AG04450 (cell line): ENCODE measurements around the gene GAREM1. TPM values are rescaled to one million over a fixed set of nuclear protein-coding genes. Genes with fewer than 3 reads are reported as not detected.

Experiments used
- CTCF ChIA-PET: fragments of 300-600, 350-600 bp; formaldehyde crosslinking; extraction: SDS; loops from one replicate; lab custom pipeline; 2022; ENCODE audit warnings: antibody characterized with exemption, inconsistent platforms; lab: Charles Lee
- POLR2A ChIA-PET: fragments of 350-600 bp; formaldehyde crosslinking; extraction: SDS; loops from one replicate; lab custom pipeline; 2021; ENCODE audit warnings: antibody characterized with exemption, inconsistent platforms; lab: Yijun Ruan, JAX
- DNase-seq: peaks from one replicate; pipeline ENCODE4 v3.0.0-alpha.2; 2011; ENCODE audit warnings: low read depth, low spot score
- H3K27ac ChIP-seq: one replicate; pipeline ENCODE4 v1.5.1; 2012; ENCODE audit warnings: low read depth, low read length, control low read depth
- H3K27me3 ChIP-seq: one replicate; pipeline ENCODE4 v1.6.0; 2012; ENCODE audit warnings: low read length; ENCODE audit not compliant: control insufficient read depth, insufficient read depth
- H3K4me3 ChIP-seq: 2 replicates; pipeline ENCODE4 v1.5.1; 2011; ENCODE audit warnings: mild to moderate bottlenecking, low read depth, low read length, control low read depth
- H3K9me3 ChIP-seq: 2 replicates; pipeline ENCODE4 v1.5.1; 2012; ENCODE audit warnings: low read length; ENCODE audit not compliant: control insufficient read depth, insufficient read depth
- CTCF ChIP-seq: IDR thresholded peaks from 2 replicates; pipeline ENCODE4 v1.5.1; 2011; ENCODE audit warnings: low read depth, low read length, control low read depth, inconsistent platforms
- polyA plus RNA-seq: library from polyadenylated mRNA; depleted of rRNA; stranded (reverse); fragments of >200 nt; gene quantifications from 2 replicates; pipeline ENCODE4 v1.2.3, GENCODE V29; 2011

Gene GAREM1
- polyA plus RNA-seq, 1 experiment, result 3.4 TPM

DNA sequence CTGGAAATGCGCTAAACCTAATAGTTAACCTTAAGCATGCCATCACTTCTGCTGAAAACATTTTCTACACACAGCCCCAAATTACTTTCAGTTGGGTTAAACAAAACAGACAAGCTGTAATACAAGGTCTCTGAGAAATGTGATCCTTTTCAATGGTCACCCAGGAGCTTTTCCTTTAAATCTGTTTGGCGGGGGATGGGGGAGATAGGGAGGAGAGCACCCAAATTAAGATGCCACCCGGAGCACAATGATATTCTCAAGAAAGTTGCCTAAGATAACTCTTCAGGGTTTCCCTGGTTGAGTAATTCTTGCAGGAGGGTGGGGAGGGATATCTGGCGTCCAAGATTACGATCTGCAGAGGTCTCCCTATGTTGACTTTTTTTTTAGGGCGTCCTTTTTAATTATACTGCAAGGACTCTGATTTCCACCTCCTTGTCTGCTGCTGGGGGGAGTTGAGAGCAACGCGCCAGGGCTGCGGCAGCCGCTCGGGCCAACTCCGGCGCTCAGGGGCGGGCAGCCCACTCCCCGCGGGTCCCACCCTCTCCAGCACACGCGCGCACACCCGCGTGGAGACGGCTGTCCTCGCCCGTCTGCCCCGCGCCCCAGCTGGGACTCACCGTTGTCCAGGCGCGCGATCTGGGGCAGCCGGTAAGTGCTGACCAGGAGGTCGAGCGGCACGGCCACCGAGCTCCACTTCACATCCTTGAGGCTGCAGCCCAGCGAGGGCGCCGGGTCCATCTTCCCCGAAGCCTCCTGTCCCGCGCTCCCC lies 807 bp downstream of the GAREM1 start:
- DNase-seq, result no peak
- Histone ChIP-seq H3K27me3 (peaks cover 4% of the 10 kb centered on the region), H3K27ac (no peak overlapping the region), H3K4me3 (peak overlapping the region; percentile 68), H3K9me3 (no peaks in the 10 kb centered on the region)
- no peak for TF ChIP-seq CTCF
- ChIA-PET CTCF (interaction anchor here (0.7 to 8.5 kb wide), 16 partner anchors 9 to 312 kb away, joined by 3 to 608 read pairs (median 8); no protein-coding TSS in a partner anchor), POLR2A (interaction anchor here (0.6 to 1.6 kb wide), 4 partner anchors 43 to 205 kb away, joined by 3 to 7 read pairs (median 4); no protein-coding TSS in a partner anchor)

DNA sequence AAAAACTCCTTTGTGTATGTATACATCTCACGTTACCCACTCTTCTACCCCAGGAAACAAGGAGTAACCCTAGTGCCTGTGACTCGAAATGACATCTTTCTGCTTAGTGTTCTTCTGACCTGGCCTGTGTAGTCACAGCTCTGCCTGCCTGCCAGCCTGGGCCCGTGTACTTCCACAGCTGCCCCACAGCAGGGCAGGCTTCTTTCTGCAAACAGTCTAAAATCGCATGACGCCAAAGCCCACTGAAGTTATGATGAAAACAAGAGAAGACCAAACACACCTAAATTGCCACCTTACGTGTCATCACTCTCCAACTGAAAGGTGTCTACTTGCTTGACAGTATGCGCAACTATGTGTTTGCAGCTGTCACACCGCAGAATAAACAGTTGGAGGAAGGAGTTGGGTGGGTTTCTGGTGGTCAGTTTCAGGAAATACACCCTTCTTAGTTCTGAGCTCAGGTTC lies 1.5 kb downstream of the GAREM1 start:
- ChIA-PET POLR2A (interaction anchor here (0.6 to 0.9 kb wide), 2 partner anchors 42 to 197 kb away, joined by 3 to 4 read pairs; no protein-coding TSS in a partner anchor), CTCF (interaction anchor here (0.6 to 8.5 kb wide), 6 partner anchors 8 to 1684 kb away, joined by 3 to 608 read pairs (median 8); no protein-coding TSS in a partner anchor)
- peaks cover 3% of the 10 kb centered on the region for H3K27me3 ChIP-seq
- H3K27ac ChIP-seq, result no peak overlapping the region
- DNase-seq, result no peak
- TF ChIP-seq CTCF, result peak; percentile 6; the same call in 1 of the 2 replicates
- H3K9me3 ChIP-seq, result no peaks in the 10 kb centered on the region
- peak overlapping the region; percentile 68 for H3K4me3 ChIP-seq

DNA sequence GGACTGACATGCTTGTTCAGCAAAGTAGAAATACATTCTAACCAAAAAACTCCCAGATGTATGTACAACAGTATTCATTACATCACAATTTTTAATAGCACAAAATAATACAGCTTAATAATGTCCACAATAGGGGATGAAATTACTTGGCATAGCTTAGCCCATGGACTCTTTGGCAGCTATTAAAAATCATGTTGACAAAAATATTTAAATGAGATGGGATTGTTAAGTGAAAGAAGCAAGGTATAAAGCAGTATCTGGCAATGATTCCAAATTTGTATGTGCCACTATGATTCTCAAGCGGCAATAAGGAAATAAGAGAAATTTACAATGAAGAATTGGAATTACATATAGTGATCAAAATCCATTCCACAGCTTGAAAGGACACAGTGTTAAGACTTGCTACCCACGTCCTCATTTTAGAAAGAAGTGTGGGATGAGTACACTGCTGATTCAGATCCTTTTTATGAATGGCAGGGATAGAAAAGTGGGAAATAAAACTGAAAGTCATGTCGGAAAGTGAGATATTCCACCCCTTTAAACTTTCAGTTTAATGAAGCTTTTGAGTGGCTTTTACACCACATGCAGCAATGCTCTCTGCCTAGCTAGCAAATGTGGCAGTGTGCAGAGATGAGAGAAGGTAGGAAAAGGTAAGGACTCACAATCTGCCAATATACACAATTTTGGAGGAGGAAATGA lies 2.4 kb downstream of the GAREM1 start:
- Histone ChIP-seq H3K27me3 (no peaks in the 10 kb centered on the region), H3K4me3 (no peak overlapping the region), H3K27ac (no peak overlapping the region), H3K9me3 (no peaks in the 10 kb centered on the region)
- ChIA-PET POLR2A (no interaction called here), CTCF (interaction anchor here (0.9 to 8.5 kb wide), 4 partner anchors 28 to 310 kb away, joined by 3 to 608 read pairs (median 8); no protein-coding TSS in a partner anchor)
- no peak for TF ChIP-seq CTCF
- DNase-seq, result no peak

DNA sequence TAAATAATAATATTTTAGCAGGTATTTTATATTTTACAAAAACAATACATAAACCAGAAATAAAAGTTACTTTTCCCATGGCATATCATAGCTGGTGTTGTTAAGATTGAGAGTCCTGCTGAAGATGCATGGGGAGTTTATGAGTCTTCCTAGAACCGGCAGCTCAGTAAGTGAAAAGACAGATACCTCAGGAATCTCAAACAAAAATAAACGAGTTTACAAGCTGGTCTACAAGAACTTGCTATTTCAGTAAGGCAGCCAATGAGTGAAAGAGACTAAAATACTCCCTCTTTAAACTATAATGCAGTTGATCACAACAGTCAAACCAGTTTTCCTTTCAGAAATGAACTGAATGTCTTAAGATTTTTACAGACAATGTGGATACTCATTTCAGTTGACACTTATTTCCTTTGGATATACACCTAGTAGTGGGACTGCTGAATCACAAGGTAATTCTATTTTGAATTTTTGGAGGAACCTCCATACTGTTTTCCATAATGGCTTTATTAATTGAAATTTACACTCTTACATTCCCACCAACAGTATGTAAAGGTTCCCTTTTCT lies 8.9 kb downstream of the GAREM1 start:
- Histone ChIP-seq H3K9me3 (no peaks in the 10 kb centered on the region), H3K27me3 (no peaks in the 10 kb centered on the region), H3K27ac (no peak overlapping the region), H3K4me3 (no peak overlapping the region)
- CTCF ChIA-PET, result interaction anchor here (0.6 to 2.9 kb wide), 4 partner anchors 8 to 190 kb away, joined by 3 to 11 read pairs (median 4); partner anchors contain the start of gene GAREM1
- POLR2A ChIA-PET, result no interaction called here
- TF ChIP-seq CTCF, result no peak
- no peak for DNase-seq
